Measurements from ENCODE around the gene DUXA.
A peak's percentile ranks its signal among the peaks of the same experiment; 100 is the strongest.
"Not testable (repeated sequence)": the region's sequence is repeated elsewhere in the genome, so short reads cannot be mapped to it uniquely, and the experiment has no call there.

The DUXA gene

DNA sequence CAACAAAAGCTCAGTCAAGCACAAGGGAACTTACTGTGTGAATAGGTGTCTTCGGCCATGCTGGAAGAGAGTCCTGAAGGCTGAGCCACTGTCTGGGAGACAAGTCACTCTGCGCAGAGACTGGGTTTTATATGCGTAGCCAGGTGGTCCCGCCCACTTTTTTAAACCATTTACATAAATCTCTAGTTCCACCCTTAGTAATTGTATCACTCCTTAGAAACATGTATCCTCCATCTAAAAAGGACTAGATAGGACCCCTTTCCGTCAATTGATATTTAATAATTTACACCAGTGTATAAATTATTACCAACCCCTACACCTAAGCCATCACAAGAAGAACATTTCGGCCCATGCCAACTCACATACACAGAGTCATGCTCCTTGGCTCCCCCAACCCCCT lies at the start of gene DUXA:
Gene DUXA (minus strand): TSS at position 101 of the 400 bp plus-strand sequence. CDS start 42 bp downstream, at position 59.
- DNase-seq = no peak

DNA sequence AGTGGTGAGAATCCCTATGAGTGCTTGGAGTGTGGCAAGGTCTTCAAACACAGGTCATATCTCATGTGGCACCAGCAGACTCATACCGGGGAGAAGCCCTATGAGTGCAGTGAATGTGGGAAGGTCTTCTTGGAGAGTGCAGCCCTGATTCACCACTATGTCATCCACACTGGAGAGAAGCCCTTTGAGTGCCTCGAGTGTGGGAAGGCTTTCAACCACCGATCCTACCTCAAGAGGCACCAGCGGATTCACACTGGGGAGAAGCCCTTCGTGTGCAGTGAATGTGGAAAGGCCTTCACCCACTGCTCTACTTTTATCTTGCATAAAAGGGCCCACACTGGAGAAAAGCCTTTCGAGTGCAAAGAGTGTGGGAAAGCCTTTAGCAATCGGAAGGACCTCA lies 44.8 kb upstream of the DUXA start:
- DNase-seq = peak; percentile 7

GRCh38 chr19:57210381-57210780 lies 43.1 kb upstream of the DUXA start:
- no peak for DNase-seq

DNA sequence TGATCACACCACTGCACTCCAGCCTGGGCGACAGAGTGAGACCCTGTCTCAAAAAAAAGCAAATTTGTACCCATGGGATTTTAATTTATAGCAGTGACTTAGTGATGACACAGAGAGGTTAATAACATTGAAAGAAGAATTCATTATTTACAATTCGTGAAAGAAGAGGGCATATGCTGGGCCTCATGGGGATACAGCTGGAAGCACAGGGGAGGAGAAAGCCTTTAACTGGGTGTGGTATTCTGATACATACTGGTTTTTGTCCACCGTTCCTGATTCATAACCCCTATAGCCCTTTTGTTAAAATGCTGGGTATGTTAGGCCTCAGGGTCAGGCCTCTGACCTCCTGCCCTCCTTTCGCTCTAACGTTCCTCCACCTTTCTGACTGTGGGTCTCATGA lies 34.9 kb upstream of the DUXA start:
- no peak for DNase-seq

GRCh38 chr19:57197874-57198273 lies 30.6 kb upstream of the DUXA start:
- not testable (repeated sequence) for DNase-seq

- DNase-seq = no peak
Measured at GRCh38 chr19:57192993-57193392, 25.7 kb upstream of the DUXA start.

- no peak for DNase-seq
Measured at GRCh38 chr19:57192077-57192420, 24.8 kb upstream of the DUXA start.

- DNase-seq = peak; percentile 92
Measured at GRCh38 chr19:57191141-57192076, 24.1 kb upstream of the DUXA start, which contains the start of gene ZNF264. Gene ZNF264, plus strand, starts transcription at chr19:57191500. Its CDS starts 414 bp downstream, at chr19:57191914.

DNA sequence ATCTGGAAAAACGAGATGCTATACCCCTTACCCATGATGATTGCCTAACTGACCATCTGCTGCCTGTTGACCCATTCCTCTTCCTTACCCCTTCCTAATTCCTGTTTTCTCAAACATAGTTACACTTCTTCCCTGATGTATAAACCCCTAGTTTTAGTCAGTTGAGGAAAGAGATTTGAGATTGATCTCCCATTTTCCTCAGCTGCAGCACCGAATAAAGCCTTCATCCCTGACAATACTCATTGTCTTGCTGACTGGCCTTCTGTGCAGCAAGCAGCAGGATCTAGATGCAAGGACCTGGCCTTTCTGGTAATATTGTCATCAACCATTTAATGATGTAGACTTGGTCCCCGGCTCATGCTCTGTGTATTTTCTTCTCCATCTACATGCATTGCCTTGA lies 23.0 kb upstream of the DUXA start:
- no peak for DNase-seq

DNA sequence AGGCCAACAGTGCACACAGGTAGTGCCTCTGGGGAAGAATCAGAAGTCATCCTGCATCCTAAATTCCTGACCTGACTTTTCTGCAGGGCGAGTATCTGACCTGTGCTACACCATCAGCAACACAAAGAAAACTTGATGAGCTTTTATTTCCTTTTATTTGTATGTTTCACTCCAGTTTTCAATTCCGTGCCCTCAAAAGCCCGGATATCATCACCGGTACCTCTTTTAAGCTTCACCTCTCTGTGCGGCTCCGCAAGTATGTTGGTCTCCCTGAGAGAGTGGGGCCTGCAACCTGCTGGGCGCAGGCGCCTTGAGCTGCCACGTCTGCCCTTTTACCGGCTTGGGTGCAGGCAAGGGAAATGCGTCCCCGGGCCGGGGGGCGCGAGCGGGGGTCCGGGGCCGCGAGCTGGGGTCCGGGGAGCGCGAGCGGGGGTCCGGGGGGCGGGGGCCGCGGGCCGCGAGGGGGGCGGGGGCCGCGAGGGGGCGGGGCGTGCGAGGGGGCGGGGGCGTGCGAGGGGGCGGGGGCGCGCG lies 4.3 kb upstream of the DUXA start:
- DNase-seq = peak; percentile 19

DNA sequence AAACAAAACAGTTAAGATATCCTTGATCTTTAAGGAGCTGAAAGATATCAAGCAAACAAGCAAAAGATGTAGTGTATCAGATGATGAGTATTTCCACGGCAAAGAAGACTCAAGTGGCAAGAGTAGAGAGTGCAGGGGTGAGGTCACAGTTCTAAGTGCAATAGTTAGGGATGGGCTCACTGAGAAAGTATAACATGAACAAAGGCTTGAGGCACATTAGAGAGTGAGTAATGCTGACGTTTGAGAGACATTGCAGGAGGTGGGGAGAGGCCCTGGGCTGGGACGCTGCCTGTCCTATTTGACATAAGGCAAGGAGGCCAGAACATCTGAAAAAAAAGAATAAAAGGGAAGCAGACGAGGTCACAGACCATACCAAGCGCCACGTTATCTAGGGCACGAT lies 1.4 kb downstream of the DUXA start:
- DNase-seq = no peak

- no peak for DNase-seq
Measured at GRCh38 chr19:57161985-57162539, 5.2 kb downstream of the DUXA start.

DNA sequence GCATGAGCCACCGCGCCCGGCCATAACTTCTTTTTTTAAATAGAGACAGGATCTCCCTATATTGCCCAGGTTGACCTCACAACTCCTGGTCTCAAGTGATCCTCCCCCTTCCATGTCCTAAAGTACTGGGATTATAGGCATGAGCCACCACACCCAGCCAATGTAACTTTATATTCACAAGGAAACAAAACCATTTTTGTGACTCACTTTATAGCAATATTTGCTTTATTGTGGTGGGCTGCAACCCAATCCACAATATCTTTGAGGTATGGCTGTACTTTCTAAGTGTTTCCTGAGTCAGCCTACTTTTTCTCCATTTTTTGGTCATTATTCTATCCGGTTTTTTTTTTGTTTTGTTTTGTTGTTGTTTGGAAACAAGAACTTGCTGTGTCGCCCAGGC lies 14.4 kb downstream of the DUXA start:
- no peak for DNase-seq

DNA sequence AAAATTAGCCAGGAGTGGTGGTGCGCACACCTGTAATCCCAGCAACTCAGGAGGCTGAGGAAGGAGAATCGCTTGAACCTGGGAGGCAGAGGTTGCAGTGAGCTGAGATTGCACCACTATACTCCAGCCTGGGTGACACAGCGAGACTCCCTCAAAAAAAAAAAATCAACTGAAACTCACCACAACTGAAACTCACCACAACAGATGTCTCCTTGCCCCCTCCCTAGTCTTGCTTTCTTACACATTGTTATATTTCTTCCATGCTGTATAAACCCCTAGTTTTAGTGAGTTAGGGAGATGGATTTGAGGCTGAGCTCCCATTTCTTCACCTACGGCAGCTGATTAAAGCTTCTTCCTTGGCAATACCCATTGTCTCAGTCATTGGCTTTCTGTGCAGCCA lies 25.6 kb downstream of the DUXA start:
- no peak for DNase-seq

GRCh38 chr19:57135797-57136196 lies 31.5 kb downstream of the DUXA start:
- DNase-seq = no peak

GRCh38 chr19:57127403-57127802 lies 39.9 kb downstream of the DUXA start:
- not testable (repeated sequence) for DNase-seq

DNA sequence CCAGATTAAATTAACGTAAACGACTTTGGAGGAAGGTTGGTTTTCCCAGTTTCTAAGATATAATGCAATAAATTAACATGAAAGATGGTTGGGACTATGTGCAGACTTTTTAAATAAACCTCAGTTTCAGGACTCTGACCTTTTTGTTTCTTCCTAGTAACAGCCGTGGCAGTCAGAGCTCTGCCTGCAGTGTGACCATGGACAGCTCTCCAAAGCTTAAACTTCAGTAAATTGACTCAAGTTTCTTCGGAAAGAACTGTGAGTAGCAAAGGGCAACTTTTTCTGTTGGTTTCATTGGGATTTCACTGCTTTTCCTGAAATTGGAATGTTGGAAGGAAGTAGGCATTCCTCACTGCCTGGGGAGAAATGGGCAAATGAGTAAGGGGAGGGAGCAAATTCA lies 43.4 kb downstream of the DUXA start:
- DNase-seq = no peak

- DNase-seq = no peak
Measured at GRCh38 chr19:57118848-57119247, 48.4 kb downstream of the DUXA start.

- DNase-seq = not testable (repeated sequence)
Measured at GRCh38 chr19:57113501-57113900, 53.8 kb downstream of the DUXA start.

GRCh38 chr19:57111329-57111644 lies 56.0 kb downstream of the DUXA start:
- no peak for DNase-seq

DNA sequence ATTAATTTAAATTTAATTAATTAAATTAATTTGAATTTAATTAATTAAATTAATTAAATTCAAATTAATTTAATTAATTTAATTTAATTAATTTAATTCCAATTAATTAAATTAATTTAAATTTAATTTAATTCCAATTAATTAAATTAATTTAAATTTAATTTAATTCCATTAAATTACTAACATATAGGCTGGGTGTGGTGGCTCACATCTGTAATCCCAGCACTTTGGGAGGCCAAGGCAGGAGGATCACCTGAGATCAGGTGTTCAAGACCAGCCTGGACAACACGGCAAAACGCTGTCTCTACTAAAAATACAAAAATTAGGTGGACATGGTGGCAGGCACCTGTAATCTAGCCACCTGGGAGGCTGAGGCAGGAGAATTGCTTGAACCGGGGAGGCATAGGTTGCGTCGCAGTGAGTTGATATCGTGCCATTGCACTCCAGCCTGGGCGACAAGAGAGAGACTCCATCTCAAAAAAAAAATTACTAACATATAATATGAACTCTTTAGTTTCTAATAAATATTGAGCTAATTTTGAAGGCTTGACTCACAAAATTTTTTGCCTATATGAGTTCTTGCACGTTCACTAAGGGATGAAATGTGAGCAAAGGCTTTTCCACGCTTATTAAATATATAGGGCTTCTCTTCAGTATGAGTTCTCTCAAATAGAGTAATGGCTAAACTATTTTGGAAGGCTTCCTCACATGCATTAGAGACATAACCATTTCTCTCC lies 56.5 kb downstream of the DUXA start:
- no peak for DNase-seq

- no peak for DNase-seq
Measured at GRCh38 chr19:57106722-57107235, 60.5 kb downstream of the DUXA start.

GRCh38 chr19:57105976-57106721 lies 61.1 kb downstream of the DUXA start:
- no peak for DNase-seq

Measured in stimulated activated CD4-positive, alpha-beta T cell treated with anti-CD3 and anti-CD28 coated beads, Interleukin-4, amount 100 ng/mL, for 24 hours (primary cell).